Activated CD8-positive, alpha-beta memory T cell treated with anti-CD3 and anti-CD28 coated beads for 4 hours (primary cell): ENCODE measurements around the gene PCIF1.
"Not testable (repeated sequence)": the region's sequence is repeated elsewhere in the genome, so short reads cannot be mapped to it uniquely, and the experiment has no call there.

ENCODE experiments used
- DNase-seq, 2 donors: peaks; one replicate each; pipeline ENCODE4 v3.0.0-alpha.2; 2020; ENCODE audit warnings: low read depth in 2 of 2

The PCIF1 gene

DNA sequence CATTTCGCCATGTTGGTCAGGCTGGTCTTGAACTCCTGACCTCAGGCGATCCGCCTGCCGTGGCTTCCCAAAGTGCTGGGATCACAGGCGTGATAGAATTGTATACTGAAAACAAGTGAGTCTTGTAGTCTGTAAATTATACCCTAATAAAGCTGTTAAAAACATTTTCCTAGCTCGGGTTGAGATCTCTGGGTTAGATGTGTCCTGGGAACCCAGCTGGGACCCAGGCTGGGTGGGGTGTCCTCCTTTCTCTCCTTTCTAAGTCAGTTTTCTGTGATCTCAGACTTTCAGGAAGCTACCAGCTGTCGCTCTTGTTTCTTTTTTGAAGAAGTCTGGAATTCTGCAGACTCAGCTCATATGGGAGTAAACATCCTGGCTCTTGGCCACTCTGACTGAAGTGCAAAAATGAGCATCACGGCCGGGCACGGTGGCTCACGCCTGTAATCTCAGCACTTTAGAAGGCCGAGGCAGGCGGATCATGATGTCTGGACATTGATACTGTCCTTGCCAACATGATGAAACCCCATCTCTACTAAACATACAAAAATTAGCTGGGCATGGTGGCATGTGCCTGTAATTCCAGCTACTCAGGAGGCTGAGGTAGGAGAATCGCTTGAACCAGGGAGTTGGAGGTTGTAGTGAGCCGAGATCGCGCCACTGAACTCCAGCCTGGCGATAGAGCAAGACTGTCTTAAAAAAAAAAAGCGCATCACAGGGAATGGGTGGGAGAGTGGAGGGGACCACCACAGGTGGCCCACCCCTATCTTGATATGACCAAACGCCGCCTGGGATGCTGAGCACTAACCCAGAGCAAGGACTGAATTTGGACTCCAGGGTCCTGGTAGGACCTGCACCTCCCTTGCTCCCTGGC is 9.9 kb upstream of the PCIF1 start:
- DNase-seq: no peak

DNA sequence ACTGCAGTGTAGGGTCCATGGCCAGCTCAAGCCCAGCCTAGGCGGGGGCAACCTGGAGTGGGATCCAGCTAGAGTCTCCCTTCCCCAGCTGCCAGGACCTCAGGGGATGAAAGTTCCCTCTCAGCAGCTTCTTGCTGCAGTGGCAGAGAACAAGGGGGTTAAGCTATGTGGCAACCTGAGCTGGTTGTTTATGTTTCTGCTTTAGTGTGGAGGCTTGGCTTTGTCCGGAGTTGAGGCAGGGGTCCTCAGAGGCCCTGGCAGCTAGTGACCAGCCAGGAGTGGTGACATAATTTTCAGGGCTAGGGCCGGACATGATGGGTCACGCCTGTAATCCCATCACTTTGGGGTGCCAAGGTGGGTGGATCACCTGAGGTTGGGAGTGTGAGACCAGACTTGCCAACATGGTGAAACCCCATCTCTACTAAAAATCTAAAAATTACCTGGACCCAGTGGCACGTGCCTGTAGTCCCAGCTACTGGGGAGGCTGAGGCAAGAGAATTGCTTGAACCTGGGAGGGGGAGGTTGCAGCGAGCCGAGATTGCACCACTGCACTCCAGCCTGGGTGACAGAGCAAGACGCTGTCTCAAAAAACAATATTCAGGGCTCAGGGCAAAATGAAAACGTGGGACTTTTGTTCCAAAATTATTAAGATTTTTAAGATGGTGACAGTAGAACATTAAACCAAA is 8.5 kb upstream of the PCIF1 start:
- no peak for DNase-seq

GRCh38 chr20:45926731-45927070 is 7.8 kb upstream of the PCIF1 start:
- DNase-seq: no peak

DNA sequence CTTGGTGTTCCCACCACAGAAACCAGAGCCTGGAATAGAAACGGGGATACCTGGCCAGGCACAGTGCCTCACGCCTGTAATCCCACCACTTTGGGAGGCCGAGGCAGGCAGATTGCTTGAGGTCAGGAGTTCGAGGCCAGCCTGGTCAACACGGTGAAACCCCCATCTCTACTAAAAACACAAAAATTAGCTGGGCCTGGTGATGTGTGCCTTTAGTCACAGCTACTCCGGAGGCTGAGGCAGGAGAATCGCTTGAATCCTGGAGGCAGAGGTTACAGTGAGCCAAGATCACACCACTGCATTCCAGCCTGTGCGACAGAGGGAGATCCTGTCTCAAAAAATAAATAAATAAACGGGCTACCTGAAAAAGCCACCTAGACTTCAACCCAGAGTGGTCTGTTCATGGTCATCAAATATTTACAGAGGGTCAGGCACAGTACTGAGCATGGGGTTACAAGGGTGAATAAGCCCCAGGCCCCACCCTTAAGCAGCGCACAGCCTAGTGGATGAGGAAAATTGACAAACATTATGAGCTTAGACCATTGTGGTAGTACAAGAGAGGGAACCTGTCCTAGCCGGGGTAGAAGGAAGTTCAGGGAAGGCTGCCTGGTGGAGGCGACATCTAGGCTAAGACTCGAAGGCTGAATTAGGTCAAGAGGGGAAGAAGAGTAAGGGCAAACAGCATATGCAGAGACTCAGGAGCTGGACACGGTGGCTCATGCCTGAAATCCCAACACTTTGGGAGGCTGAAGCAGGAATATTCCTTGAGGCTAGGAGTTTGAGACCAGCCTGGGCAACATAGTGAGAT is 7.2 kb upstream of the PCIF1 start:
- DNase-seq: no peak

DNA sequence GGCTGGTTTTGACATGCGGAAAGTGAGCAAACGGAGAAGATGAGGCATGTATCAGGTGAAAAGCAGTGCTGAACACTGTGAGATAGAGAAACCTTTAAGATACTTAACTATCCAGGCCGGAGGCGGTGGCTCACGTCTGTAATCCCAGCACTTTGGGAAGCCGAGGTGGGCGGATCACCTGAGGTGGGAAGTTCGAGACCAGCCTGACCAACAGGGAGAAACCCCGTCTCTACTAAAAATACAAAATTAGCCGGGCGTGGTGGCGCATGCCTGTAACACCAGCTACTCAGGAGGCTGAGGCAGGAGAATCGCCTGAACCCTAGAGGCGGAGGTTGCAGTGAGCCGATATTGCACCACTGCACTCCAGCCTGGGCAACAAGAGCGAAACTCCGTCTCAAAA is 2.8 kb upstream of the PCIF1 start:
- DNase-seq: not testable (repeated sequence)

DNA sequence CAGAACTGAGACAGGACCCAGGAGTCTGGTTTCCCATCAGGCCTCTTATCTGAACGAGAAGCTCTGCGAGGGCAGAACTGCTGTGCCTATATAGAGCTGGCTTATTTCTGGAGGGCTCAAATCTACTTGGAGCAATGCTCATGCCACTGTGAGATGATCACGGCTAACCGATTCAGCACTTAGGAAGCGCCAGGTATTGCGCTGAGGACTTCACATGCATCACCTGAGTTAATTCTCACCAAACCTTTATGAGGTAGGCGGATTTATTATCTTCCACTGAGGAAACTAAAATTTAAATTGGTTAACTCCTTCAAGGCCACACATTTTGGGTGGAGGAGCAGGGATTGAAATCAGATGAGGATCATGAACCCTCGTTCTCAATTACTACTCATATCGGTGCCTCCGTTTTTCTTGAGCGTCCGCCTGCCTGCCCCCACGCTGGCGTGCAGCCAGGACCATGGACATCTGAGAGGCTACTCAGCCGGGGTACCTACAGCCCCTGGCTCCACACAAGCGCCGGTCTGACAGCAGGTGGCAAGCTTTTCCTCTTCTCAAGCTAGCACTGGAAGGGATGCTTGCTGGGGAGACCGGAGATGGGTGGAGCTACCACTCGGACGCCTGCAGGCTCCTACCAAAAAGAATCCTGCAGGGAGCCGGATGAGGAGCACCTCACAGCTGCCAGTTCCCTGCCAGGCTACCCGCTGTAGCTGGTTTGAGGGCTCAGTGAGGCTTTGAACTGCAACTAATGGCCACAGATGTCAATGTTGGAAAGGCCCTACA is 1.0 kb upstream of the PCIF1 start:
- DNase-seq: peak; percentile 21 to 32

GRCh38 chr20:45934046-45934585 is 367 bp upstream of the PCIF1 start:
- DNase-seq: peak in 1 of 2 donors; percentile 30

DNA sequence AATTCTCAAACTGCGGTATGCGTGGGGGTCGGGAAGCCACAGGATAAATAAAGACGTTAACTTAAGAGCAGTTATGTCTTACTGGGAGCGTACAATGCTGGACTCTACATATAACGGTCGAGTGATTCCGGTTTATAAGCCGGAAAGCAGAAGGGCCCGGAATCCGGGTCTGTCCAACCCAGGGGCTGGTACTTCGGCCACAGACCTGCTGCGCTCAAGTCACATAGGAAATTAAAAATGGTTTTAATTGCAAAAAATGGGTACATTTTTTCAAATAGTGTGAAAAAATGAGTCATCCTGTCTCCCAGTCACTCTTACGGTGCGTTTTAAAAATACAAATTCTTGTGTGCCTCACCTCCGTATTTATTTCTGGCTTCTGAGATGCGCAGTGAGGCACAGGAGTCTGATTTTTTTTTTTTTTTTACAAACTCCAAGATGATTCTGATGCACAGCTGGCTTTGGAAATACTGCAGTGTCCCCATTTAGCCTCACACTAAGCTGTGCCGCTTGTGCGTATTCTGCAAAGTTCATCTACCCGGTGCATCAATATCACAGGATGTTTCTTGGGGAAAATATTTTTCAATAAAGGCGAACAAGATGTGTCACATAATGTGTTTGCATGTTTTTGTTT is 1.0 kb downstream of the PCIF1 start:
- DNase-seq: no peak

- no peak for DNase-seq
Measured at GRCh38 chr20:45937765-45938164, 3.3 kb downstream of the PCIF1 start.

DNA sequence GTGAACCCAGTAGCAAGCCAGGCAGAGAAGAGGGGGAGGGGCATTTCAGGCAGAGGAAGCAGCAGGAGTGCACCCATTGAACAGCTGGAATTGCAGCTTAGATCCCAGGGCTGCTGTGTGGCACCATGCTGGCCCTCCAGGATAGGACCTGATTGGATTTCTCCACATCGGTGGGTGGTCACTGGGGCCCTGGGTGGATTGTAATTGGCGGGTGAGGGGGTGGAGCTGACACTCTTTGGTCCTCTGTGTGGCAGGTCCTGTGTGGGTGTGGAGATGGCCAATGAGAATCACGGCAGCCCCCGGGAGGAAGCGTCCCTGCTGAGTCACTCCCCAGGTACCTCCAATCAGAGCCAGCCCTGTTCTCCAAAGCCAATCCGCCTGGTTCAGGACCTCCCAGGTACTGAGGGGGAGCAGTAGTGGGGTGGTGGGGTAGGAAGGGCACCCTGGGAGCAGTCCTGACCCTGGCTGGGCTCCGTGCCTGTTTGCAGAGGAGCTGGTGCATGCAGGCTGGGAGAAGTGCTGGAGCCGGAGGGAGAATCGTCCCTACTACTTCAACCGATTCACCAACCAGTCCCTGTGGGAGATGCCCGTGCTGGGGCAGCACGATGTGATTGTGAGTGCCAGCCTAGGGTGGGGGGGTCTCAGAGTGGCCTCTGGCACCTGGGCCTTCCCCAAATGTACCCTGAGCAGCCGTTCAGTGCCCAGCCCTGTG is 4.4 kb downstream of the PCIF1 start:
- DNase-seq: no peak

- no peak for DNase-seq
Measured at GRCh38 chr20:45940053-45940452, 5.6 kb downstream of the PCIF1 start.

DNA sequence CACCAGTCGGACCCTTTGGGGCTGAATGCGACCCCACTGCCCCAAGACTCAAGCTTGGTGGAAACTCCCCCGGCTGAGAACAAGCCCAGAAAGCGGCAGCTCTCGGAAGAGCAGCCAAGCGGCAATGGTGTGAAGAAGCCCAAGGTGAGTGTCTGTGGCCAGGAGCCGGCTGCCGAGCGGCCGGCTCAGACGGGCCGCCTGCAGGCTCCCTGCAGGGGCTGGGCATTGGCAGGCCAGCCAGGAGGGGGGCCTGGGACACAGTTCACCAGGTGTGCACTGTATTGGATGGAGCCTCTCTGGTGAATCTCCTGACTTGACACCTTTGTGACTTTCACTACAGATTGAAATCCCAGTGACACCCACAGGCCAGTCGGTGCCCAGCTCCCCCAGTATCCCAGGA is 6.0 kb downstream of the PCIF1 start:
- DNase-seq: no peak

DNA sequence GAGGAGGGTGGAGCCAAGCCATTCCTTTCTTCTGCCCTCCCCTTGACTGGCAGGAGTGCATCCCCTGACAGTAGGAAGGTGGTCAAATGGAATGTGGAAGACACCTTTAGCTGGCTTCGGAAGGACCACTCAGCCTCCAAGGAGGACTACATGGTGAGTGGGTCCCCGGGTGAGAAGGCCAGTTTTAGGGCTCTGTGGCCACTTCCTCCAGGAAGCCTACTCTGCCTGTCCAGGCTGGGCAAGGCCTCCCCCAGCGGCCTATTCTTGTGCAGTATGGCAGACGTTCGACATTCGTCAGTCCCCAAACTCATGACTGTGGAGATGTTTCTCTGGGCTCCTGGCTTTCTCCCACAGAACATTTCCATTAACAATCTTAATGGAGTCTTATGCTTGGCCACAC is 9.1 kb downstream of the PCIF1 start:
- no peak for DNase-seq

DNA sequence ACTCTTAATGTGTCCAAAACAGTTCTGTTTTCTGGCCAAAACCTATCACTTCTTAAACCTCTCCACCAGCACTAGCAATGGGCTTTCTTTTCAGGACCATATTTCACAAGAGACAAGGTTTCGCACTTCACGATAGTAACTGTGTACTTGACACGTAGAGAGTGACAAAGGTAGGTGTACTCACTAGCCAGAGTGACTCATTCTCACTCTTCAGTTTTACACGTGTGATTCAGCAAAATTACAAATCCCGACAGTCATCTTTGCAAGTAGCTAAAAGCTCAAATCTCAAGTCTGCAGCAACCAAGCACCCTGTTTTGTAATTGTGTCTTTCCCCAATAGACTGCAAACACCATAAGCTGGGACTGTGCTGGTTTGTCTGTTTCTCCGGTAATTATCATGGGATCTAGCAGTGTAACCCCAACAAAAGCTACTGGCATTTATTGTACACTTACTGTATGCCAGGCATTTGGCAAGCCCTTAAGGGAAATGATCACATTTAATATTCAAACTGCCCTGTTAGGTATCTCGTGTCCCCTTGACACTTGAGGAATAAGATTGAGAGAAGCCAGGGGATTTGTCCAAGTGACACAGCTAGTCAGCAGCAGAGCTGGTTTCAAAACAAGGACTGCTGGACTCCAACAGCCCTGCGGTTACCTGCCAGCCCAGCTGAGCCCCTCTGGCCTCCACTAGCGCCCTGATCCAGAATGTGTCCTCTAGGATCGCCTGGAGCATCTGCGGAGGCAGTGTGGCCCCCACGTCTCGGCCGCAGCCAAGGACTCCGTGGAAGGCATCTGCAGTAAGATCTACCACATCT is 9.9 kb downstream of the PCIF1 start:
- DNase-seq: no peak

GRCh38 chr20:45944965-45945677 is 10.6 kb downstream of the PCIF1 start:
- DNase-seq: no peak

DNA sequence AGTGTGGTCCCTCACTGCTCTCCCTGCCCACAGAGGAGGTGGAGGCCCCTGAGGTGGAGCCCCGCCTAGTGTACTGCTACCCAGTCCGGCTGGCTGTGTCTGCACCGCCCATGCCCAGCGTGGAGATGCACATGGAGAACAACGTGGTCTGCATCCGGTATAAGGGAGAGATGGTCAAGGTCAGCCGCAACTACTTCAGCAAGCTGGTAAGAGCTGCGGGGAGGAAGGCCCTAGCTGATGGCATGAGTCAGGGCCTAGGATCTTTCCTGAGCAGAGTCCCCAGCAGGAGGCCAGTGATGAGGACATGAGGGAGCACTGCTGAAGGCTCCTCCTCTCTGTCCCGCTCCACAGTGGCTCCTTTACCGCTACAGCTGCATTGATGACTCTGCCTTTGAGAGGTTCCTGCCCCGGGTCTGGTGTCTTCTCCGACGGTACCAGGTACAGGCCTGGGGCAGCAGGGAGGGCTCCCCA is 11.2 kb downstream of the PCIF1 start:
- DNase-seq: no peak

DNA sequence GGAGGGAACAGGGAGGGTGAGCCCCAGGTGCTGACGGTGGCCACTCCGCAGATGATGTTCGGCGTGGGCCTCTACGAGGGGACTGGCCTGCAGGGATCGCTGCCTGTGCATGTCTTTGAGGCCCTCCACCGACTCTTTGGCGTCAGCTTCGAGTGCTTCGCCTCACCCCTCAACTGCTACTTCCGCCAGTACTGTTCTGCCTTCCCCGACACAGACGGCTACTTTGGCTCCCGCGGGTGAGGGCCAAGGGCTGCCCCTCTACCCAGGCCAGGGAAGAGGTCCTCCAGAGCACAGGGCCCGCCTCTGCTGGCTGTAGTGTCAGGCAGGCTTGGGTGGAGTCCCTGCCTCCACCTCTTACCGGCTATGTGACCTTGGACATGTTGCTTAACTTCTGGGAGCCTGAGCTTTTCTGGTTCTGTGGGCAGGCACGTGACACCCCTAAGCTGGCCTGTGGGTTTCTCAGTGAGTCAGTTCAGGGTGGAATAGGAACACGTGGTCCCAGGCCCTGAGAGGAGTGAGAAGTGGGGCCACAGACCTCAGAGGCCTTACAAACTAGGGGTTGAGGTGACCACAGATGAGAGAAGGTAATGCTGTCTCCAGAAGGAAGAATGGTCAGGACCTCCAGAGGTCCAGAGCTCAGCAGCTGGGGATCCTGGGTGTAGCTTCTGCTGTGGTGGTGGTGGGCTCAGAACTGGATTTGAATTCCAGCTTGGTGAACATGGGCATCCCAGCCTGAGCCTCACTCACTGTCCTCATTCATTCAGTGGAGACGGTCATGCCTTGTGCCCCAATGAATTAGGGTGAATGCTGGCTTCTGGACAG is 11.9 kb downstream of the PCIF1 start:
- peak; percentile 47 for DNase-seq
